Central memory CD8-positive, alpha-beta T cell (primary cell): ENCODE data around the gene SOX30.

Experiments used
- ATAC-seq: fragments of 150-1000 bp; cut with Tn5 transposase; replicated peaks from 2 replicates; pipeline ENCODE4 v1.10.0; 2022; ENCODE audit warnings: mild to moderate bottlenecking, moderate FRiP score, moderate number of reproducible peaks; ENCODE audit not compliant: poor library complexity, severe bottlenecking; ENCODE audit errors: extremely low read depth
- DNase-seq, 2 donors: peaks; one replicate each; pipeline ENCODE4 v3.0.0; 2021; ENCODE audit warnings: low spot score in 2 of 2
- H3K27ac Mint-ChIP-seq: one replicate; pipeline ENCODE4 v1.8.0; 2022; ENCODE audit warnings: low read depth, mild to moderate bottlenecking, moderate library complexity, mixed read lengths
- H3K27me3 Mint-ChIP-seq: one replicate; pipeline ENCODE4 v1.8.0; 2022; ENCODE audit warnings: mixed read lengths
- H3K36me3 Mint-ChIP-seq: one replicate; pipeline ENCODE4 v1.8.0; 2022; ENCODE audit warnings: mild to moderate bottlenecking, moderate library complexity, mixed read lengths; ENCODE audit not compliant: insufficient read depth
- H3K4me1 Mint-ChIP-seq: one replicate; pipeline ENCODE4 v1.8.0; 2022; ENCODE audit warnings: mixed read lengths
- H3K4me3 Mint-ChIP-seq: one replicate; pipeline ENCODE4 v1.8.0; 2022; ENCODE audit warnings: mild to moderate bottlenecking, moderate library complexity, mixed read lengths
- H3K9me3 Mint-ChIP-seq: one replicate; pipeline ENCODE4 v1.8.0; 2022; ENCODE audit warnings: mixed read lengths

Gene SOX30

GRCh38 chr5:157651623-157652376, 438 bp downstream of the SOX30 start:
- DNase-seq (peak; percentile 52 to 70), ATAC-seq (peak; percentile 98)
- Mint-ChIP-seq H3K4me1 (peaks cover 20% of the 10 kb centered on the region), H3K27ac (peak overlapping the region; percentile 64), H3K27me3 (no peaks in the 10 kb centered on the region), H3K36me3 (peaks cover 1% of the 10 kb centered on the region), H3K4me3 (peak overlapping the region; percentile 77), H3K9me3 (no peaks in the 10 kb centered on the region)

GRCh38 chr5:157650991-157651611, 1.1 kb downstream of the SOX30 start:
- Mint-ChIP-seq H3K36me3 (peaks cover 1% of the 10 kb centered on the region), H3K4me3 (peak overlapping the region; percentile 77), H3K27ac (peak overlapping the region; percentile 64), H3K4me1 (peaks cover 20% of the 10 kb centered on the region), H3K27me3 (no peaks in the 10 kb centered on the region), H3K9me3 (no peaks in the 10 kb centered on the region)
- DNase-seq (no peak), ATAC-seq (no peak)

- no peak overlapping the region for H3K4me3 Mint-ChIP-seq
- peaks cover 1% of the 10 kb centered on the region for H3K36me3 Mint-ChIP-seq
- DNase-seq = no peak
- no peak for ATAC-seq
- no peaks in the 10 kb centered on the region for H3K9me3 Mint-ChIP-seq
- H3K4me1 Mint-ChIP-seq = peaks cover 20% of the 10 kb centered on the region
- no peaks in the 10 kb centered on the region for H3K27me3 Mint-ChIP-seq
- no peak overlapping the region for H3K27ac Mint-ChIP-seq
Observed at GRCh38 chr5:157649101-157649500, 3.1 kb downstream of the SOX30 start.

- no peak overlapping the region for H3K4me3 Mint-ChIP-seq
- H3K27me3 Mint-ChIP-seq = no peaks in the 10 kb centered on the region
- ATAC-seq (no peak), DNase-seq (no peak)
- no peak overlapping the region for H3K27ac Mint-ChIP-seq
- H3K4me1 Mint-ChIP-seq = peaks cover 20% of the 10 kb centered on the region
- H3K36me3 Mint-ChIP-seq = peaks cover 1% of the 10 kb centered on the region
- no peaks in the 10 kb centered on the region for H3K9me3 Mint-ChIP-seq
Observed at GRCh38 chr5:157648275-157648990, 3.8 kb downstream of the SOX30 start.

GRCh38 chr5:157640406-157641066, 11.7 kb downstream of the SOX30 start:
- no peaks in the 10 kb centered on the region for H3K27me3 Mint-ChIP-seq
- no peak overlapping the region for H3K4me3 Mint-ChIP-seq
- ATAC-seq (no peak), DNase-seq (no peak)
- H3K36me3 Mint-ChIP-seq = peaks cover 1% of the 10 kb centered on the region
- no peaks in the 10 kb centered on the region for H3K4me1 Mint-ChIP-seq
- no peak overlapping the region for H3K27ac Mint-ChIP-seq
- H3K9me3 Mint-ChIP-seq = no peaks in the 10 kb centered on the region

- no peak overlapping the region for H3K27ac Mint-ChIP-seq
Observed at GRCh38 chr5:157630341-157630740, 21.9 kb downstream of the SOX30 start.

GRCh38 chr5:157626831-157627230, 25.4 kb downstream of the SOX30 start:
- ATAC-seq (no peak), DNase-seq (no peak)
- H3K9me3 Mint-ChIP-seq = no peaks in the 10 kb centered on the region
- H3K36me3 Mint-ChIP-seq = no peaks in the 10 kb centered on the region
- no peaks in the 10 kb centered on the region for H3K27me3 Mint-ChIP-seq
- H3K4me1 Mint-ChIP-seq = no peaks in the 10 kb centered on the region
- H3K4me3 Mint-ChIP-seq = no peak overlapping the region
- H3K27ac Mint-ChIP-seq = no peak overlapping the region

More at GRCh38 chr5:157630341-157630740, 21.9 kb downstream of the SOX30 start:
- Mint-ChIP-seq H3K27me3 (no peaks in the 10 kb centered on the region), H3K4me3 (no peak overlapping the region), H3K4me1 (no peaks in the 10 kb centered on the region), H3K36me3 (no peaks in the 10 kb centered on the region), H3K9me3 (no peaks in the 10 kb centered on the region)
- DNase-seq (no peak), ATAC-seq (no peak)

- Mint-ChIP-seq H3K4me3 (no peak overlapping the region), H3K36me3 (no peaks in the 10 kb centered on the region), H3K4me1 (no peaks in the 10 kb centered on the region), H3K27me3 (no peaks in the 10 kb centered on the region), H3K27ac (no peak overlapping the region), H3K9me3 (no peaks in the 10 kb centered on the region)
- no peak for DNase-seq
- ATAC-seq = no peak
Observed at GRCh38 chr5:157624144-157624543, 28.1 kb downstream of the SOX30 start.

GRCh38 chr5:157620776-157621175, 31.5 kb downstream of the SOX30 start:
- Mint-ChIP-seq H3K36me3 (no peaks in the 10 kb centered on the region), H3K9me3 (no peaks in the 10 kb centered on the region), H3K27me3 (no peaks in the 10 kb centered on the region), H3K4me3 (no peak overlapping the region), H3K4me1 (no peaks in the 10 kb centered on the region), H3K27ac (no peak overlapping the region)
- DNase-seq = no peak
- ATAC-seq = no peak

GRCh38 chr5:157618191-157618765, 34.0 kb downstream of the SOX30 start:
- no peaks in the 10 kb centered on the region for H3K36me3 Mint-ChIP-seq
- H3K27ac Mint-ChIP-seq = no peak overlapping the region
- no peaks in the 10 kb centered on the region for H3K9me3 Mint-ChIP-seq
- H3K27me3 Mint-ChIP-seq = no peaks in the 10 kb centered on the region
- DNase-seq = no peak
- peaks cover 9% of the 10 kb centered on the region for H3K4me1 Mint-ChIP-seq
- H3K4me3 Mint-ChIP-seq = no peak overlapping the region
- no peak for ATAC-seq

GRCh38 chr5:157616785-157617184, 35.5 kb downstream of the SOX30 start:
- Mint-ChIP-seq H3K36me3 (no peaks in the 10 kb centered on the region), H3K27ac (no peak overlapping the region), H3K9me3 (no peaks in the 10 kb centered on the region), H3K27me3 (no peaks in the 10 kb centered on the region), H3K4me3 (no peak overlapping the region), H3K4me1 (peaks cover 10% of the 10 kb centered on the region)
- ATAC-seq (no peak), DNase-seq (no peak)
